Vagina (tissue), 2 donors: ENCODE results near the gene UMODL1.

Experiments
- POLR2A ChIP-seq, 2 donors: fragments of 450-650 bp; IDR thresholded peaks; one replicate each; pipeline ENCODE4 v1.6.1; 2017; ENCODE audit warnings: antibody characterized with exemption in 2 of 2, mild to moderate bottlenecking in 2 of 2, moderate library complexity in 2 of 2
- POLR2AphosphoS5 ChIP-seq, 2 donors: sonication (generic); formaldehyde crosslinking; IDR thresholded peaks; one replicate each; pipeline ENCODE4 v1.9.0; 2017; ENCODE audit warnings: antibody characterized with exemption in 2 of 2, mild to moderate bottlenecking in 2 of 2, low read depth in 1 of 2; ENCODE audit not compliant: insufficient read depth in 1 of 2
- TF ChIP-seq, protein P1 (sequence below), 3 experiments: fragments of 450-650 bp in 2 of 3; fragments of 200-600 bp in 1 of 3; sonication (generic) in 1 of 3; IDR thresholded peaks; one replicate each; pipeline ENCODE4 v1.5.1; 2017 to 2019; ENCODE audit warnings: antibody characterized with exemption in 3 of 3, mild to moderate bottlenecking in 2 of 3, moderate library complexity in 2 of 3

DNA sequence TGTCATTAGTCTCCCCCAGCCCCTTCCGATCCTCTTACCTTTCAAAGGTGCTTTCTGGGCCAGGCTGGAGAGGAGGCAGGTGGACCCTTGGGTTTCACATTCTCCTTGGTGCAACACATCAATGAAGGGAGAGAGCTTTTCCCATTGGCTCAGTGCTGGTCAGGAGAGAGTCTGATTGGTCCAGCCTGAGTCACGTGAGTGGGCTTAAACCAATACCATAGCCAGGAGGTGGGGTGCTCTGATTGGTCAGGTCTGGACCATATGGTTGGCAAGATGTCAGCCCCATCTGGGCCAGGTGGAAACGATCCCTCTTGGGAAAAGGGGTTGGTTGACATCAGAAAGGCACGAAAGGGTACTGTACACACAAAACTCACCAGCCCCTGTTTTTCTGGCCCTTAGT is 103.1 kb downstream of the UMODL1 start:
- TF ChIP-seq, protein P1, sequence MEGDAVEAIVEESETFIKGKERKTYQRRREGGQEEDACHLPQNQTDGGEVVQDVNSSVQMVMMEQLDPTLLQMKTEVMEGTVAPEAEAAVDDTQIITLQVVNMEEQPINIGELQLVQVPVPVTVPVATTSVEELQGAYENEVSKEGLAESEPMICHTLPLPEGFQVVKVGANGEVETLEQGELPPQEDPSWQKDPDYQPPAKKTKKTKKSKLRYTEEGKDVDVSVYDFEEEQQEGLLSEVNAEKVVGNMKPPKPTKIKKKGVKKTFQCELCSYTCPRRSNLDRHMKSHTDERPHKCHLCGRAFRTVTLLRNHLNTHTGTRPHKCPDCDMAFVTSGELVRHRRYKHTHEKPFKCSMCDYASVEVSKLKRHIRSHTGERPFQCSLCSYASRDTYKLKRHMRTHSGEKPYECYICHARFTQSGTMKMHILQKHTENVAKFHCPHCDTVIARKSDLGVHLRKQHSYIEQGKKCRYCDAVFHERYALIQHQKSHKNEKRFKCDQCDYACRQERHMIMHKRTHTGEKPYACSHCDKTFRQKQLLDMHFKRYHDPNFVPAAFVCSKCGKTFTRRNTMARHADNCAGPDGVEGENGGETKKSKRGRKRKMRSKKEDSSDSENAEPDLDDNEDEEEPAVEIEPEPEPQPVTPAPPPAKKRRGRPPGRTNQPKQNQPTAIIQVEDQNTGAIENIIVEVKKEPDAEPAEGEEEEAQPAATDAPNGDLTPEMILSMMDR (IDR thresholded peaks at IDR 0.05): no peak
- TF ChIP-seq POLR2A (IDR thresholded peaks at IDR 0.05): no peak
- TF ChIP-seq POLR2AphosphoS5 (IDR thresholded peaks at IDR 0.05; ENCODE audit: insufficient read depth in 1 of 2, low read depth in 1 of 2): no peak
